Esophagus muscularis mucosa (tissue), 4 donors: Measurements from ENCODE around the gene SREBF1. TPM values are rescaled to one million over a fixed set of nuclear protein-coding genes. Genes with fewer than 3 reads are reported as not detected.
A peak's percentile ranks its signal among the peaks of the same experiment; 100 is the strongest.

Source experiments
- DNase-seq: peaks from one replicate; pipeline ENCODE4 v3.0.0-alpha.2; 2017; ENCODE audit errors: extremely low spot score
- H3K27ac ChIP-seq, 4 donors: fragments of 200-600 bp; sonication (generic); replicated peaks in 1 of 4; 1 replicate in 3 of 4; 2 replicates in 1 of 4; pipeline ENCODE4 v1.5.1; 2016 to 2019; ENCODE audit warnings: mild to moderate bottlenecking in 1 of 4
- H3K27me3 ChIP-seq, 4 donors: fragments of 200-600 bp; sonication (generic); one replicate each; pipeline versions ENCODE4 v1.5.1 to v1.6.0; 2016 to 2019
- H3K36me3 ChIP-seq, 4 donors: fragments of 200-600 bp; sonication (generic); one replicate each; pipeline ENCODE4 v1.5.1; 2016 to 2019
- H3K4me1 ChIP-seq, 4 donors: fragments of 200-600 bp; sonication (generic); one replicate each; pipeline ENCODE4 v1.5.1; 2016 to 2019
- H3K4me3 ChIP-seq, 4 donors: fragments of 200-600 bp; sonication (generic); 1 replicate in 2 of 4; 2 replicates in 2 of 4; pipeline ENCODE4 v1.5.1; 2016 to 2019; ENCODE audit warnings: mild to moderate bottlenecking in 4 of 4, moderate library complexity in 1 of 4
- H3K9me3 ChIP-seq, 4 donors: fragments of 200-600 bp; sonication (generic); 1 replicate in 3 of 4; 2 replicates in 1 of 4; pipeline ENCODE4 v1.5.1; 2016 to 2019
- EP300 ChIP-seq: sonication (generic); formaldehyde crosslinking; IDR thresholded peaks from one replicate; pipeline ENCODE4 v1.6.1; 2017; ENCODE audit warnings: antibody characterized with exemption
- POLR2A ChIP-seq: fragments of 450-650 bp; IDR thresholded peaks from one replicate; pipeline ENCODE4 v1.6.1; 2017; ENCODE audit warnings: antibody characterized with exemption, moderate library complexity, mild to moderate bottlenecking, low read depth
- POLR2AphosphoS5 ChIP-seq, 2 donors: sonication (generic); formaldehyde crosslinking; IDR thresholded peaks; one replicate each; pipeline ENCODE4 v1.6.1; 2017; ENCODE audit warnings: antibody characterized with exemption in 2 of 2
- WGBS: methylation state at CpG from one replicate; pipeline ENCODE4 v1.1.5; 2018; 5-methylcytosine and 5-hydroxymethylcytosine counted together
- intact Hi-C: fragments of 100-400 bp; cut with DNase I; formaldehyde crosslinking; loops from one replicate; pipeline ENCODE4 v1.15.1; 2023
- total RNA-seq, 4 donors: library from RNA; depleted of rRNA; stranded (reverse); fragments of >200 nt; gene quantifications; one replicate each; pipeline versions ENCODE4 v1.1.0 to v1.2.1, GENCODE V29; 2016
- TF ChIP-seq, protein P1 (sequence below), 3 experiments: fragments of 200-600 bp in 2 of 3; fragments of 450-650 bp in 1 of 3; sonication (generic) in 2 of 3; IDR thresholded peaks; one replicate each; pipeline ENCODE4 v1.5.1; 2017 to 2019; ENCODE audit warnings: antibody characterized with exemption in 3 of 3, mild to moderate bottlenecking in 2 of 3, moderate library complexity in 1 of 3

SREBF1 gene
- total RNA-seq, 4 donors from 2014 or later: 28.1 to 62.6 (median 39.7) TPM

- intact Hi-C loops: no loop called here
- TF ChIP-seq POLR2AphosphoS5 (IDR thresholded peaks at IDR 0.05): no peak
- TF ChIP-seq, protein P1, sequence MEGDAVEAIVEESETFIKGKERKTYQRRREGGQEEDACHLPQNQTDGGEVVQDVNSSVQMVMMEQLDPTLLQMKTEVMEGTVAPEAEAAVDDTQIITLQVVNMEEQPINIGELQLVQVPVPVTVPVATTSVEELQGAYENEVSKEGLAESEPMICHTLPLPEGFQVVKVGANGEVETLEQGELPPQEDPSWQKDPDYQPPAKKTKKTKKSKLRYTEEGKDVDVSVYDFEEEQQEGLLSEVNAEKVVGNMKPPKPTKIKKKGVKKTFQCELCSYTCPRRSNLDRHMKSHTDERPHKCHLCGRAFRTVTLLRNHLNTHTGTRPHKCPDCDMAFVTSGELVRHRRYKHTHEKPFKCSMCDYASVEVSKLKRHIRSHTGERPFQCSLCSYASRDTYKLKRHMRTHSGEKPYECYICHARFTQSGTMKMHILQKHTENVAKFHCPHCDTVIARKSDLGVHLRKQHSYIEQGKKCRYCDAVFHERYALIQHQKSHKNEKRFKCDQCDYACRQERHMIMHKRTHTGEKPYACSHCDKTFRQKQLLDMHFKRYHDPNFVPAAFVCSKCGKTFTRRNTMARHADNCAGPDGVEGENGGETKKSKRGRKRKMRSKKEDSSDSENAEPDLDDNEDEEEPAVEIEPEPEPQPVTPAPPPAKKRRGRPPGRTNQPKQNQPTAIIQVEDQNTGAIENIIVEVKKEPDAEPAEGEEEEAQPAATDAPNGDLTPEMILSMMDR (IDR thresholded peaks at IDR 0.05): no peak
- no peak for TF ChIP-seq POLR2A
- TF ChIP-seq EP300: no peak
- H3K36me3 ChIP-seq: peaks cover 7 to 45% (median 43%) of the 10 kb centered on the region in 4 donors
- peak overlapping the region in 3 of 4 donors; percentile 5 to 17 (median 16) for H3K4me3 ChIP-seq
- H3K9me3 ChIP-seq: no peaks in the 10 kb centered on the region
- WGBS: 15% methylated on average over 26 of the region's 38 CpGs
- no peak for DNase-seq
- H3K4me1 ChIP-seq: peaks cover 42 to 66% (median 61%) of the 10 kb centered on the region in 4 donors
- H3K27me3 ChIP-seq: no peaks in the 10 kb centered on the region
- peak overlapping the region; percentile 45 to 74 (median 64) for H3K27ac ChIP-seq
These were observed 44.0 kb downstream of the SREBF1 start for GRCh38 chr17:17792551-17793377.

GRCh38 chr17:17792037-17792550 lies 44.7 kb downstream of the SREBF1 start:
- TF ChIP-seq, protein P1 (IDR thresholded peaks at IDR 0.05): no peak
- TF ChIP-seq EP300: no peak
- TF ChIP-seq POLR2A: no peak
- no peak for TF ChIP-seq POLR2AphosphoS5 (IDR thresholded peaks at IDR 0.05)
- Histone ChIP-seq H3K9me3 (no peaks in the 10 kb centered on the region), H3K36me3 (peaks cover 7 to 38% (median 36%) of the 10 kb centered on the region in 4 donors), H3K4me3 (peak overlapping the region in 2 of 4 donors; percentile 16 to 17), H3K27me3 (no peaks in the 10 kb centered on the region), H3K27ac (peak overlapping the region; percentile 45 to 74 (median 64)), H3K4me1 (peaks cover 42 to 60% (median 57%) of the 10 kb centered on the region in 4 donors)
- 36% methylated on average over 17 of the region's 18 CpGs for WGBS
- DNase-seq: no peak
- intact Hi-C loops: no loop called here

GRCh38 chr17:17790637-17791464 lies 45.9 kb downstream of the SREBF1 start:
- Histone ChIP-seq H3K27ac (peak overlapping the region in 3 of 4 donors; percentile 17 to 61 (median 43)), H3K27me3 (no peaks in the 10 kb centered on the region), H3K9me3 (no peaks in the 10 kb centered on the region), H3K36me3 (peaks cover 7 to 26% (median 24%) of the 10 kb centered on the region in 4 donors), H3K4me1 (peaks cover 46 to 65% (median 61%) of the 10 kb centered on the region in 4 donors), H3K4me3 (no peak overlapping the region)
- WGBS: 83% methylated on average over 25 of the region's 26 CpGs
- intact Hi-C loops: no loop called here
- TF ChIP-seq POLR2AphosphoS5 (IDR thresholded peaks at IDR 0.05) (no peak), EP300 (no peak), POLR2A (no peak)
- TF ChIP-seq, protein P1 (IDR thresholded peaks at IDR 0.05): no peak
- no peak for DNase-seq

GRCh38 chr17:17789828-17790636 lies 46.8 kb downstream of the SREBF1 start:
- intact Hi-C loops: no loop called here
- DNase-seq: no peak
- TF ChIP-seq POLR2A: no peak
- TF ChIP-seq POLR2AphosphoS5 (IDR thresholded peaks at IDR 0.05): no peak
- TF ChIP-seq EP300: no peak
- TF ChIP-seq, protein P1 (IDR thresholded peaks at IDR 0.05): no peak
- WGBS: 62% methylated on average over 12 of the region's 12 CpGs
- no peak overlapping the region for H3K4me3 ChIP-seq
- H3K9me3 ChIP-seq: no peaks in the 10 kb centered on the region
- H3K4me1 ChIP-seq: peaks cover 52 to 73% (median 69%) of the 10 kb centered on the region in 4 donors
- peaks cover 0 to 17% (median 16%) of the 10 kb centered on the region in 4 donors for H3K36me3 ChIP-seq
- peak overlapping the region; percentile 10 to 43 (median 19) for H3K27ac ChIP-seq
- H3K27me3 ChIP-seq: no peaks in the 10 kb centered on the region
